ENCODE measurements around the gene DPY19L3. TPM values are rescaled to one million over a fixed set of nuclear protein-coding genes. Genes with fewer than 3 reads are reported as not detected.

Gene DPY19L3
- total RNA-seq, 1 experiment from 2014 or later = 27.8 TPM

- ChIA-PET CTCF (no interaction called here), POLR2A (no interaction called here)
- intact Hi-C loops (cut with micrococcal nuclease; ENCODE audit: unreplicated experiment) = no loop called here
- no peaks in the 10 kb centered on the region for H3K36me3 ChIP-seq (ENCODE audit: control insufficient read depth, insufficient read depth, low read length)
- in situ Hi-C loops (cut with HindIII; ENCODE audit: low pct_unique_long_range_greater_than_20kb, low sequenced_read_pairs) = no loop called here
- BruUV-seq (replicated peaks) = no TSS peak
- H3K27ac ChIP-seq (ENCODE audit: low read length) = no peak overlapping the region
- no peaks in the 10 kb centered on the region for H3K4me1 ChIP-seq (ENCODE audit: control insufficient read depth, insufficient read depth, low read length)
- no peak for TF ChIP-seq SIN3A (IDR thresholded peaks at IDR 0.05; ENCODE audit: borderline replicate concordance, insufficient read depth, low read depth, low read length)
- TF ChIP-seq, protein P1, sequence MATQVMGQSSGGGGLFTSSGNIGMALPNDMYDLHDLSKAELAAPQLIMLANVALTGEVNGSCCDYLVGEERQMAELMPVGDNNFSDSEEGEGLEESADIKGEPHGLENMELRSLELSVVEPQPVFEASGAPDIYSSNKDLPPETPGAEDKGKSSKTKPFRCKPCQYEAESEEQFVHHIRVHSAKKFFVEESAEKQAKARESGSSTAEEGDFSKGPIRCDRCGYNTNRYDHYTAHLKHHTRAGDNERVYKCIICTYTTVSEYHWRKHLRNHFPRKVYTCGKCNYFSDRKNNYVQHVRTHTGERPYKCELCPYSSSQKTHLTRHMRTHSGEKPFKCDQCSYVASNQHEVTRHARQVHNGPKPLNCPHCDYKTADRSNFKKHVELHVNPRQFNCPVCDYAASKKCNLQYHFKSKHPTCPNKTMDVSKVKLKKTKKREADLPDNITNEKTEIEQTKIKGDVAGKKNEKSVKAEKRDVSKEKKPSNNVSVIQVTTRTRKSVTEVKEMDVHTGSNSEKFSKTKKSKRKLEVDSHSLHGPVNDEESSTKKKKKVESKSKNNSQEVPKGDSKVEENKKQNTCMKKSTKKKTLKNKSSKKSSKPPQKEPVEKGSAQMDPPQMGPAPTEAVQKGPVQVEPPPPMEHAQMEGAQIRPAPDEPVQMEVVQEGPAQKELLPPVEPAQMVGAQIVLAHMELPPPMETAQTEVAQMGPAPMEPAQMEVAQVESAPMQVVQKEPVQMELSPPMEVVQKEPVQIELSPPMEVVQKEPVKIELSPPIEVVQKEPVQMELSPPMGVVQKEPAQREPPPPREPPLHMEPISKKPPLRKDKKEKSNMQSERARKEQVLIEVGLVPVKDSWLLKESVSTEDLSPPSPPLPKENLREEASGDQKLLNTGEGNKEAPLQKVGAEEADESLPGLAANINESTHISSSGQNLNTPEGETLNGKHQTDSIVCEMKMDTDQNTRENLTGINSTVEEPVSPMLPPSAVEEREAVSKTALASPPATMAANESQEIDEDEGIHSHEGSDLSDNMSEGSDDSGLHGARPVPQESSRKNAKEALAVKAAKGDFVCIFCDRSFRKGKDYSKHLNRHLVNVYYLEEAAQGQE (IDR thresholded peaks at IDR 0.05; ENCODE audit: insufficient read depth in 1 of 2, low read depth in 2 of 2, low read length in 1 of 2) = no peak
- no peak for TF ChIP-seq POLR2AphosphoS5 (IDR thresholded peaks at IDR 0.05; ENCODE audit: low read depth, low read length)
- TF ChIP-seq TCF7L2 (IDR thresholded peaks at IDR 0.05; ENCODE audit: low read depth, low read length) = no peak
- TF ChIP-seq CTCF (IDR thresholded peaks at IDR 0.05) = no peak
- H3K9me3 ChIP-seq (ENCODE audit: control insufficient read depth, insufficient read depth, low read depth, low read length) = no peaks in the 10 kb centered on the region
- ATAC-seq (no peak), DNase-seq (ENCODE audit: low read depth, low spot score) (no peak)
- H3K4me3 ChIP-seq (ENCODE audit: low read depth in 2 of 2, low read length in 2 of 2) = no peak overlapping the region
- no peaks in the 10 kb centered on the region for H3K27me3 ChIP-seq (ENCODE audit: control insufficient read depth, insufficient read depth, low read length)
Measured at GRCh38 chr19:32450217-32450616, 44.6 kb downstream of the DPY19L3 start.

DNA sequence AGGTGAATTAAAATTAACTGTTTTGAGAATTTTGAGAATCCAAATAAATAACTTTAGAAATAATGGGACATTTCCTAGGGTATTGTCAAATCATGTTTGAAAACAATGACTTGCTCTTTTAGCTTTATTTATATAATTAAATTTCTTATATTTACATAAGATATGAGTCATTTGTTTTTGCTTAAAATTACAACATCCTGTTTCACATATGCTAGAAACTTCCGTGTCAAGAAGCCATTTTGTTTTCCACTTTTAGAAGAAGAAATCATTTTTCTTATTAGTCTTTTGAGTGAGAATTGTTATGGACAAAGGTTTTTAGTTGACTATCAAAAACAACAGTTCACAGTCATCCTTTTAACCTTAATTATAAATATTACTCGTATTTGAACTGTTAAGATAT lies 48.2 kb downstream of the DPY19L3 start:
- CTCF ChIA-PET = interaction anchor here (0.5 kb wide), 1 partner anchor 201 kb away, joined by 8 read pairs; no protein-coding TSS in a partner anchor
- Histone ChIP-seq H3K4me1 (ENCODE audit: control insufficient read depth, insufficient read depth, low read length) (no peaks in the 10 kb centered on the region), H3K27ac (ENCODE audit: low read length) (no peak overlapping the region), H3K36me3 (ENCODE audit: control insufficient read depth, insufficient read depth, low read length) (peaks cover 3% of the 10 kb centered on the region; the same call in 1 of the 2 replicates), H3K9me3 (ENCODE audit: control insufficient read depth, insufficient read depth, low read depth, low read length) (no peaks in the 10 kb centered on the region), H3K27me3 (ENCODE audit: control insufficient read depth, insufficient read depth, low read length) (no peaks in the 10 kb centered on the region), H3K4me3 (ENCODE audit: low read depth in 2 of 2, low read length in 2 of 2) (no peak overlapping the region)
- no peak for TF ChIP-seq CTCF (IDR thresholded peaks at IDR 0.05)
- TF ChIP-seq POLR2AphosphoS5 (IDR thresholded peaks at IDR 0.05; ENCODE audit: low read depth, low read length) = no peak
- no peak for TF ChIP-seq SIN3A (IDR thresholded peaks at IDR 0.05; ENCODE audit: borderline replicate concordance, insufficient read depth, low read depth, low read length)
- TF ChIP-seq TCF7L2 (IDR thresholded peaks at IDR 0.05; ENCODE audit: low read depth, low read length) = no peak
- TF ChIP-seq, protein P1 (IDR thresholded peaks at IDR 0.05; ENCODE audit: insufficient read depth in 1 of 2, low read depth in 2 of 2, low read length in 1 of 2) = no peak
- intact Hi-C loops (cut with micrococcal nuclease; ENCODE audit: unreplicated experiment) (no loop called here), in situ Hi-C loops (cut with HindIII; ENCODE audit: low pct_unique_long_range_greater_than_20kb, low sequenced_read_pairs) (no loop called here)
- POLR2A ChIA-PET = no interaction called here
- ATAC-seq (no peak), DNase-seq (ENCODE audit: low read depth, low spot score) (no peak)
- no TSS peak for BruUV-seq (replicated peaks)
